Inflammatory macrophage treated with lipopolysaccharide for 4 hours (primary cell): Measurements from ENCODE around the gene UNC5A.
A peak's percentile ranks its signal among the peaks of the same experiment; 100 is the strongest.

Experiments
- DNase-seq: peaks from one replicate; pipeline ENCODE4 v3.0.0-alpha.2; 2020

UNC5A gene

GRCh38 chr5:176901260-176902101, 91.1 kb downstream of the UNC5A start:
- DNase-seq, result peak; percentile 95

GRCh38 chr5:176902102-176902814, 91.9 kb downstream of the UNC5A start:
- no peak for DNase-seq

DNA sequence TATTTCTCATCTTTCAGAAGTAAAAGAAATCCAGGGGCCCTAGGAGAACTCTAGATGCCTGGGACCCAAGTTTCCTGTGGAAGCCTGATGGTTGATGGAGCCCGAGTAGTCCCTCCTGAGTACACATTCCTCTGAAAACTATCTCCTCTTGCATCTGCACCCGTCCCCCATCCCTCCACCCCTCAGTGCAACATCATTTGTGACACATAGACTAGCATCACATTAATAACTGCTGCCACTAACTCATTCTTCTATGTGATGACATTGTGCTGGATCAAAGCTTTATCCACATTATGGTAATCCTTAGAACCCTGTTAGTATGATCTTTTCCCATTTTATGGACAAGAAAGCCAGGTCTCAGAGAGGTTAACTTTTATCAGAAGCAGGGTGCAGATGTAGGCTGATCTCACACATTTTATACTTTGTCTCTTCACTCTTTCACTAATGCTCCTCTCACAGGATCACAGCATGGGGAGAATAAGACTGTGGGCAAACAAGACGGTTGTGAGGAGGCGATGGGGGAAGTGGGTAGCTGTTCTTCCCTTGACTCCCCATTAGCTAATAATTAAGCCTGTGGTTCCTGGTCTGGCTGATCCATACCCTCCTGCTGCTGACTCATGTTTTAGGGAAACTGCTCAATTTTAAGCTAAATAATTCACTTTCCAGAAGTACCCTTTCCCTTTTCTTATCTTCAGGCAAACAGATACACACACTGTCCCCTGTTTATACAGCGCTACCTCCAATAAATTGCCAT, 92.7 kb downstream of the UNC5A start:
- peak; percentile 91 for DNase-seq

GRCh38 chr5:176904276-176904675, 93.9 kb downstream of the UNC5A start:
- DNase-seq, result no peak

DNA sequence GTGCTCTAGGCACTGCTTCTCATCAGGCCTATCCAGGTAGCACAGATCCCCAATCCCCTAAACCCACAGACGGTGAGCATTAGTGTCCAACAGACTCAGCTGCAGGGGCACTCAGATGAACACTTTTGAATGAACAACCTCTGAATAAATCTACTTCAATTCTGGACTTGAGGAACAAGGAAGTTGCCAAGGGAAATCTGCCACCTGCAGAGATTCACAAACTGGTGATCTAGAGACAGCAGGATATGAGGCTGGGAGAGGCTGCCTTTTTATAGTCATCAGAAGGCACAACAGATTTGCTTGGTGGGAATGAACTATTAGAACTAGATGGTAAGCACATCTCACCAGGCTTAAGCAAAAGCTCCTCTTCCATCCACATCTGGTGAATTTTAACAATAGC, 95.8 kb downstream of the UNC5A start:
- DNase-seq, result no peak

GRCh38 chr5:176906796-176907195, 96.4 kb downstream of the UNC5A start:
- DNase-seq, result no peak

DNA sequence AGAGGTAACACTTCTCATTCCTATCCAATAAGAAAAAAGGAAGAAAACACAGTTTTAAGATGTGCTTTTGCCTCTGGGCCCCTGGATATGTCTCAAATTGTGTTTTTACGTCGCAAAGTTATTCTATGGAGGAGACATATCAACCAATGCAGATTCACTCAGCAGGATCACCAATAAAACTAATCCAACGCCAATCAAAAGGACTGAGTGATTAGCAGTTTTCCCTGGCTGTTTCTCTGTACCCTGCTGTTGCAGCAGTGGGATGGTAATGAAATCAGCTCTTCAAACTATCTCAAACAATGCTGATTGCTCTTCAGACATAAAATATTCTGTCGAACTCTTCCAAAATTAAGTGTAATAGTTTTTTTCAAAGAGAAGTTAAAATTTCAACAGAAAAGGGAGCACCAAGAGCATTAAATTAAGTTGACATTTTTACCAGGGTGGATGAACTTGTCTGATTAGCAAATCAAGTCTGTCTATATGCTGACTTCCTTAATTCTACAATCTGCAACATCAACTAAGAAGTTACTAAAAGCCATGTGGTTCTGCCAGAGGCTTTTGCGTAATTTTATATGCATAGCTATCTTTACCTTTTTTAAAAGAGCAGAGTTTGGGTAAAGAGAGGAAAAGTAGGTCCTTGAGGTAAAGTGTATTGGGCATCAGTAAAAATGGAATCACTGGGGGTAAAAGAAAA, 98.5 kb downstream of the UNC5A start:
- peak; percentile 84 for DNase-seq

GRCh38 chr5:176912115-176912514, 101.8 kb downstream of the UNC5A start:
- DNase-seq, result no peak

GRCh38 chr5:176915906-176916305, 105.5 kb downstream of the UNC5A start:
- no peak for DNase-seq

- DNase-seq, result no peak
Measured at GRCh38 chr5:176916337-176916736, 106.0 kb downstream of the UNC5A start.

DNA sequence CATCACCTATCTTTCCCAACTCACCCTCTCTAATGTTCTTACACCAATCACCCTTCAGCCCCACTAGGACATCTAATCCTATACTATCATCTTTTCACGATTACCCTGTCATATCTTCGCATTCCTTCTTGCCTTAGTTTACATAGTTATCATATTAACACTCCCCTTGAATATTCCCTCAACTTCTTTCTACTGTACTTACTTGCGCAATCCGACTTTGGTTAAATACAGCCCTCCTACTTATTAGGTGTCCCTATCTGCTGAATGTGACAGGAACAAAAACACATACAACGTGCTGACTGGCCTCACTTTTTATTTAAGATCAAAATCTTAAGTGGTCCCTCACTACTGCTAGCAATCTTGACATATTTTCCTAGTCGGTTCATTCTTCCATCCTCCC, 108.3 kb downstream of the UNC5A start:
- DNase-seq, result no peak

DNA sequence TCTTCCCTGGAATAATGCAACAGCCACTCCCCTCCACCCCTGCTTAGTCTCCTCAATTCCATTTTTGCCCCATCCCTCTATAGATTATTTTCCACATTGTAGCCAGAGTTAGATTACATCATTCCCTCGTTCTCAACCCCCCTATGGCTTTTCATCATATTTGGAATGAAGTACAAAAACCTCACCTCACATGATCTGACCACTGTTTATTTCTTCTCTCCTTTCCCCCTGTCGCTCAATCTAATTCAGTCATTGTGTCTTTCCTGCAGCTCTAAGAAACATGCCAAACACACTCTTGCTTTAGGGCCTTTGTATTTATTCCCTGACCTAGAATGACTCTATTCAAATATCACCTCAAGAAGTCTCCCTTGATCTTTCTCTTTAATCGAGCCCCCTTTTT, 111.4 kb downstream of the UNC5A start:
- no peak for DNase-seq

GRCh38 chr5:176922817-176923216, 112.5 kb downstream of the UNC5A start:
- no peak for DNase-seq

DNA sequence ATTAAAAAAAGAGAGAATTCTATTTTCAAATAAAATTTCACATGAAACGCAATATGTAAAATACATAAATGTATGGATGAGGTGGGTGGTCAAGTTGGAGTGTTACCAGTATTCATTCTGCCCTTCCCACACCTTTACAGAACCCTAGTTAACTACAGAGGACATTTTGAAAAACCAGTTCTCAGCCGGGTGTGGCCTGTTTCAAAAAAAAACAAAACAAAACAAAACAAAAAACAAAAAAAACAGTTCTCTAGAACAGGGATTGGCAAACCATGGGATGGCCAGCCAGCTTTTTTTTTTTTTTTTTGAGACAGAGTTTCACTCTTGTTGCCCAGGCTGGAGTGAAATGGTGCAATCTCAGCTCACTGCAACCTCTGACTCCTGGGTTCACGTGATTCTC, 117.2 kb downstream of the UNC5A start:
- peak; percentile 45 for DNase-seq

DNA sequence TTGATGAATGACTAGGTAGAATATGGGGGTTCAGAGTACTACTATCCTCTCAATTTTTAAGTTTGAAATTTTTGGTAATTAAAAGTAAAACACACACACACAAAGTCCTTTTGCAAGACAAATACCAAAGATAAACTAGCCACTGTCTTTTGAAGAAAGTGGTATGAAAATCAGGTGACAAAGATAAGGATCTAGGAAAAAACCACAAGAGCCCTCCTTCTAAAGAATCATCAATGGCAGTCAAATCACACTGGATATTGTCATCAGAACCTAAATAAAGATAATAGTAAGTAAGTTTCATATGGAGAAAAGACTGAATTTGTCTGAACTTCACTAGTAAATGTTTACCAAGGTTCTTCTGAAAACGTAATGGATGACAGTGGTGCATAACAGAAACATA, 119.3 kb downstream of the UNC5A start:
- DNase-seq, result no peak
